ENCODE measurements around the gene SNX1. TPM values are rescaled to one million over a fixed set of nuclear protein-coding genes. Genes with fewer than 3 reads are reported as not detected.

The SNX1 gene
- total and polyA plus RNA-seq, 2 of the 8 experiments (the other 6 are each of a cell fraction or from before 2014, with no cell fraction given): 27.9 to 59.8 TPM

- TF ChIP-seq BRCA1 (IDR thresholded peaks at IDR 0.05; ENCODE audit: low read depth, low read length) (no peak), CEBPB (IDR thresholded peaks at IDR 0.05; ENCODE audit: low read depth, low read length) (no peak), RXRA (IDR thresholded peaks at IDR 0.05; ENCODE audit: insufficient read depth, low read depth, low read length) (no peak), USF2 (IDR thresholded peaks at IDR 0.05; ENCODE audit: low read length) (no peak)
Measured at GRCh38 chr15:64060716-64061115, 35.1 kb upstream of the SNX1 start (continued).

Measured in H1 (cell line).